Measurements from ENCODE around the gene CHDH. TPM values are rescaled to one million over a fixed set of nuclear protein-coding genes. Genes with fewer than 3 reads are reported as not detected.

CHDH gene
- total RNA-seq, 4 donors from 2014 or later, result 57.8 to 126 (median 94.2) TPM

- Histone ChIP-seq H3K9me3 (no peaks in the 10 kb centered on the region), H3K4me3 (no peak overlapping the region), H3K4me1 (no peaks in the 10 kb centered on the region), H3K27me3 (no peaks in the 10 kb centered on the region), H3K36me3 (peaks cover 0 to 4% (median 0%) of the 10 kb centered on the region in 3 donors), H3K27ac (no peak overlapping the region)
- TF ChIP-seq POLR2A (IDR thresholded peaks at IDR 0.05) (no peak), CTCF (IDR thresholded peaks at IDR 0.05) (no peak)
- DNase-seq, result no peak
Observed at GRCh38 chr3:53828581-53828980, 17.6 kb downstream of the CHDH start.

GRCh38 chr3:53826048-53826447 is 20.2 kb downstream of the CHDH start:
- H3K9me3 ChIP-seq, result no peaks in the 10 kb centered on the region
- peaks cover 0 to 20% (median 0%) of the 10 kb centered on the region in 3 donors for H3K36me3 ChIP-seq
- no peak for TF ChIP-seq CTCF (IDR thresholded peaks at IDR 0.05)
- no peak for TF ChIP-seq POLR2A (IDR thresholded peaks at IDR 0.05)
- no peaks in the 10 kb centered on the region for H3K27me3 ChIP-seq
- no peak overlapping the region for H3K27ac ChIP-seq
- no peak overlapping the region for H3K4me3 ChIP-seq
- no peak for DNase-seq
- H3K4me1 ChIP-seq, result no peaks in the 10 kb centered on the region

GRCh38 chr3:53824795-53825194 is 21.4 kb downstream of the CHDH start:
- Histone ChIP-seq H3K27me3 (no peaks in the 10 kb centered on the region), H3K4me3 (no peak overlapping the region), H3K27ac (no peak overlapping the region), H3K4me1 (no peaks in the 10 kb centered on the region), H3K9me3 (no peaks in the 10 kb centered on the region), H3K36me3 (peaks cover 0 to 33% (median 0%) of the 10 kb centered on the region in 3 donors)
- DNase-seq, result no peak
- TF ChIP-seq POLR2A (IDR thresholded peaks at IDR 0.05), result no peak
- TF ChIP-seq CTCF (IDR thresholded peaks at IDR 0.05), result no peak

- TF ChIP-seq CTCF (IDR thresholded peaks at IDR 0.05) (no peak), POLR2A (IDR thresholded peaks at IDR 0.05) (no peak)
- H3K4me1 ChIP-seq, result no peaks in the 10 kb centered on the region
- no peak for DNase-seq
- no peak overlapping the region for H3K4me3 ChIP-seq
- H3K36me3 ChIP-seq, result peaks cover 0 to 40% (median 0%) of the 10 kb centered on the region in 3 donors
- H3K27me3 ChIP-seq, result no peaks in the 10 kb centered on the region
- H3K27ac ChIP-seq, result no peak overlapping the region
- no peaks in the 10 kb centered on the region for H3K9me3 ChIP-seq
Observed at GRCh38 chr3:53823956-53824657, 22.1 kb downstream of the CHDH start.

- H3K36me3 ChIP-seq, result peaks cover 0 to 47% (median 0%) of the 10 kb centered on the region in 3 donors
- no peak for TF ChIP-seq CTCF (IDR thresholded peaks at IDR 0.05)
- TF ChIP-seq POLR2A (IDR thresholded peaks at IDR 0.05), result no peak
- no peak for DNase-seq
- H3K4me1 ChIP-seq, result no peaks in the 10 kb centered on the region
- H3K27me3 ChIP-seq, result no peaks in the 10 kb centered on the region
- H3K27ac ChIP-seq, result no peak overlapping the region
- no peak overlapping the region for H3K4me3 ChIP-seq
- no peaks in the 10 kb centered on the region for H3K9me3 ChIP-seq
Observed at GRCh38 chr3:53823026-53823955, 22.9 kb downstream of the CHDH start.
